Measurements from ENCODE around the gene CCRL2. TPM values are rescaled to one million over a fixed set of nuclear protein-coding genes. Genes with fewer than 3 reads are reported as not detected.

CCRL2 gene, protein sequence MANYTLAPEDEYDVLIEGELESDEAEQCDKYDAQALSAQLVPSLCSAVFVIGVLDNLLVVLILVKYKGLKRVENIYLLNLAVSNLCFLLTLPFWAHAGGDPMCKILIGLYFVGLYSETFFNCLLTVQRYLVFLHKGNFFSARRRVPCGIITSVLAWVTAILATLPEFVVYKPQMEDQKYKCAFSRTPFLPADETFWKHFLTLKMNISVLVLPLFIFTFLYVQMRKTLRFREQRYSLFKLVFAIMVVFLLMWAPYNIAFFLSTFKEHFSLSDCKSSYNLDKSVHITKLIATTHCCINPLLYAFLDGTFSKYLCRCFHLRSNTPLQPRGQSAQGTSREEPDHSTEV
- 0.14 TPM in 1 of 2 replicates, not detected in the other for total RNA-seq (2014; rRNA removed; shearing (Covaris generic); ENCODE audit: low replicate concordance)

DNA sequence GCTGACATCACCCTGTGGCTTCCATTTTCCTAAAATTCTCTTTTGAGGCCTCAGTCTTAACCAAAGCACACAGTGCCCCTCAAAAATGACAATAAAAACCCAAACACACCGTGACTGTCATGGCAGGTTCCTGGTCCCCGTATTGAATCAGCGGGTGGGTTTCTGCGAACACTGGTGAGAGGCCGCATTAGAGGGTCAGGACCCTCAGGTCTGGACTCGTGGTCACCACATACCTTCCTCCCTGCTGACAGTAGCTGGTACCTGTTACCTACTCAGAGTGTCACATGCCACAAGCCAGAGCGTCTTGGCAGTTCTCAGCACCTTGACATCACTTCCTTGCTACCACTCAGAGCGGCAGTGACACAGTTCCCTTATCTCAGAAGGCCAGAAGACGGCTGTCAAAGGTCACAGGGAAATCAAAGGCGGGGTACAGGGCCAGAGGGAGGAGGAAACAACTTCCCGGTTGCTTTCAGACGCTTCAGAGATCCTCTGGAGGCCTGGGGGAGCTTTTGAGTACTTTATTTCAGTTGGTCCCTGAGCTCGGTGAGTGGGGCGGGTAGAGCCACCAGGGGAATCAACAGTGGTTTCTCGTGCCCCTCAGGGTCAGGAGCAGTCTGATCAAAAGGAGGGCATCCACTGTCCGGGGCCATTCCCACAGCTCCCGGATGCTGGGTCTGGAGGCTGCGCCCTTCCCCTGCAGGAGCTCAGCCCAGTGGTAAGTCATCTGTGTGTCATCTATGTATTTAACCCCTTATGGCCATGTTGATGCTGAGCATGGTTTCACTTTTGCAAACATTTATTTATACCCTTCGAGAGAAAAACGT is at the start of gene CCRL2, which contains the start of gene CCR5AS:
Gene CCRL2 (plus strand): TSS at position 472 of the 824 bp plus-strand sequence. CDS start 821 bp downstream, outside the sequence.
Gene CCR5AS (minus strand): TSS at position 279 of the 824 bp plus-strand sequence.
- Histone ChIP-seq H3K79me2 (ENCODE audit: low read length) (no peaks in the 10 kb centered on the region), H3K4me2 (ENCODE audit: low read depth, low read length, poor library complexity, severe bottlenecking) (no peak within 1 kb of the TSS), H3K9me3 (ENCODE audit: low read length) (no peaks in the 10 kb centered on the region), H3K36me3 (ENCODE audit: insufficient read depth, low read length) (no peaks in the 10 kb centered on the region), H2AFZ (ENCODE audit: low read length) (peak within 1 kb of the TSS; percentile 56; the same call in 1 of the 2 replicates), H3K9ac (ENCODE audit: low read length) (peak within 1 kb of the TSS; percentile 13; the same call in 1 of the 2 replicates), H3K27ac (ENCODE audit: low read length) (no peak within 1 kb of the TSS), H3K4me1 (ENCODE audit: low read length) (peaks cover 7% of the 10 kb centered on the region), H3K4me3 (ENCODE audit: low read length) (no peak within 1 kb of the TSS), H4K20me1 (ENCODE audit: insufficient read depth, low read depth, low read length) (no peaks in the 10 kb centered on the region), H3K27me3 (ENCODE audit: low read length) (no peaks in the 10 kb centered on the region), H3K9me2 (replicated peaks; ENCODE audit: insufficient read depth, low read length) (no peaks in the 10 kb centered on the region)
- no peak for DNase-seq

GRCh38 chr3:46358466-46358865 is 48.6 kb upstream of the CCRL2 start:
- Histone ChIP-seq H3K9me3 (ENCODE audit: low read length) (no peaks in the 10 kb centered on the region), H3K36me3 (ENCODE audit: insufficient read depth, low read length) (no peaks in the 10 kb centered on the region), H3K9me2 (replicated peaks; ENCODE audit: insufficient read depth, low read length) (no peaks in the 10 kb centered on the region), H3K4me1 (ENCODE audit: low read length) (no peaks in the 10 kb centered on the region), H3K9ac (ENCODE audit: low read length) (no peak overlapping the region), H3K27me3 (ENCODE audit: low read length) (no peaks in the 10 kb centered on the region), H3K4me3 (ENCODE audit: low read length) (no peak overlapping the region), H3K27ac (ENCODE audit: low read length) (no peak overlapping the region), H3K4me2 (ENCODE audit: low read depth, low read length, poor library complexity, severe bottlenecking) (no peak overlapping the region), H4K20me1 (ENCODE audit: insufficient read depth, low read depth, low read length) (no peaks in the 10 kb centered on the region), H2AFZ (ENCODE audit: low read length) (no peak overlapping the region), H3K79me2 (ENCODE audit: low read length) (no peaks in the 10 kb centered on the region)
- no peak for DNase-seq

- no peak for DNase-seq
- no peak overlapping the region for H3K4me2 ChIP-seq (ENCODE audit: low read depth, low read length, poor library complexity, severe bottlenecking)
- no peak overlapping the region for H3K9ac ChIP-seq (ENCODE audit: low read length)
Observed at GRCh38 chr3:46359733-46360493, 47.1 kb upstream of the CCRL2 start.

GRCh38 chr3:46360907-46361306 is 46.2 kb upstream of the CCRL2 start:
- H3K36me3 ChIP-seq (ENCODE audit: insufficient read depth, low read length) = no peaks in the 10 kb centered on the region
- DNase-seq = no peak
- no peak overlapping the region for H3K9ac ChIP-seq (ENCODE audit: low read length)
- no peaks in the 10 kb centered on the region for H3K9me2 ChIP-seq (replicated peaks; ENCODE audit: insufficient read depth, low read length)
- no peak overlapping the region for H2AFZ ChIP-seq (ENCODE audit: low read length)
- H3K27ac ChIP-seq (ENCODE audit: low read length) = no peak overlapping the region
- H4K20me1 ChIP-seq (ENCODE audit: insufficient read depth, low read depth, low read length) = no peaks in the 10 kb centered on the region
- no peak overlapping the region for H3K4me3 ChIP-seq (ENCODE audit: low read length)
- H3K27me3 ChIP-seq (ENCODE audit: low read length) = no peaks in the 10 kb centered on the region
- no peaks in the 10 kb centered on the region for H3K79me2 ChIP-seq (ENCODE audit: low read length)
- H3K4me1 ChIP-seq (ENCODE audit: low read length) = no peaks in the 10 kb centered on the region
- H3K4me2 ChIP-seq (ENCODE audit: low read depth, low read length, poor library complexity, severe bottlenecking) = no peak overlapping the region
- H3K9me3 ChIP-seq (ENCODE audit: low read length) = no peaks in the 10 kb centered on the region

More at GRCh38 chr3:46359733-46360493, 47.1 kb upstream of the CCRL2 start:
- Histone ChIP-seq H3K27me3 (ENCODE audit: low read length) (no peaks in the 10 kb centered on the region), H3K4me3 (ENCODE audit: low read length) (no peak overlapping the region), H4K20me1 (ENCODE audit: insufficient read depth, low read depth, low read length) (no peaks in the 10 kb centered on the region), H3K9me2 (replicated peaks; ENCODE audit: insufficient read depth, low read length) (no peaks in the 10 kb centered on the region), H3K27ac (ENCODE audit: low read length) (no peak overlapping the region), H3K9me3 (ENCODE audit: low read length) (no peaks in the 10 kb centered on the region), H3K36me3 (ENCODE audit: insufficient read depth, low read length) (no peaks in the 10 kb centered on the region), H2AFZ (ENCODE audit: low read length) (no peak overlapping the region), H3K79me2 (ENCODE audit: low read length) (no peaks in the 10 kb centered on the region), H3K4me1 (ENCODE audit: low read length) (no peaks in the 10 kb centered on the region)

DNA sequence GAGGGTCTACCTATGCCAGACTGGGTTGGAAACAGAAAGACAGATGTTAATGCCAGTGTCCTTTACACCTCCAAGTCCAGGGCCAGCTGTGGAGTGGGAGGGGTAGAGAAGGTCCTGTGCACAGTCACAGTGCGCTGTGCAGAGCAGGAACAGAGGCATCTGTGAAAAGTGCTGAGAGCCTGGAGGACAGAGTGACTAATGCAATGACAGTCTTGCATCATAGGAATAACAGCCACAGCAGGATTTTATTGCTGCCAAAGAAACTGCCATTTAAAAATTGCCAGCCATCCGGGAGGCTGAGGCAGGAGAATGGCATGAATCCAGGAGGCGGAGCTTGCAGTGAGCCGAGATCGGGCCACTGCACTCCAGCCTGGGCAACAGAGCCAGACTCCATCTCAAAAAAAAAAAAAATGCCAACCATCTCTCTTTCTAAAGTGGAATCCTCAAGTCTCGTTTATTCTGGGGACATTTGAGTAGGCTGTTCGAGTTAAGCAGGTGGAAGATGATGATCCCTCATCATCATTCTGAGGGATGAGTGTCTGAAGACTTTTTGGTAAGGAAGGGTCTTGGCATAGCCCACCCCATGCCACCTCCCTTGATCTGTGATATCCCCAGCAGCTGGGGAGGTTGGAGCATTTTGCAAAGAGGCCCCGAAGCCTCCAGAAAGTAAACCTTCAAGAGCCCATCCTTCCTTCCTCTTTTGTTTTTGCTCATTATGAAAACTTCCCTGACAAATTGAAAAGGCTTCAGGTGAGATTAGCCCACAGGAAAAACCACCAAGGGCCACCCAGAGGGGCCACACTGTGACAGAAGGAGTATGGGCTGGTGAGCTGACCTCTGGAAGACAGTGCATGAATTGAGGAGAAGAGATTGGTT is 45.4 kb upstream of the CCRL2 start:
- Histone ChIP-seq H3K9ac (ENCODE audit: low read length) (no peak overlapping the region), H3K4me1 (ENCODE audit: low read length) (no peaks in the 10 kb centered on the region), H2AFZ (ENCODE audit: low read length) (no peak overlapping the region), H3K9me3 (ENCODE audit: low read length) (no peaks in the 10 kb centered on the region), H3K4me3 (ENCODE audit: low read length) (no peak overlapping the region), H4K20me1 (ENCODE audit: insufficient read depth, low read depth, low read length) (no peaks in the 10 kb centered on the region), H3K9me2 (replicated peaks; ENCODE audit: insufficient read depth, low read length) (no peaks in the 10 kb centered on the region), H3K27me3 (ENCODE audit: low read length) (no peaks in the 10 kb centered on the region), H3K27ac (ENCODE audit: low read length) (no peak overlapping the region), H3K79me2 (ENCODE audit: low read length) (no peaks in the 10 kb centered on the region), H3K4me2 (ENCODE audit: low read depth, low read length, poor library complexity, severe bottlenecking) (no peak overlapping the region), H3K36me3 (ENCODE audit: insufficient read depth, low read length) (no peaks in the 10 kb centered on the region)
- no peak for DNase-seq

GRCh38 chr3:46365041-46365440 is 42.0 kb upstream of the CCRL2 start:
- Histone ChIP-seq H2AFZ (ENCODE audit: low read length) (no peak overlapping the region), H3K9ac (ENCODE audit: low read length) (no peak overlapping the region), H4K20me1 (ENCODE audit: insufficient read depth, low read depth, low read length) (no peaks in the 10 kb centered on the region), H3K9me2 (replicated peaks; ENCODE audit: insufficient read depth, low read length) (no peaks in the 10 kb centered on the region), H3K27me3 (ENCODE audit: low read length) (no peaks in the 10 kb centered on the region), H3K4me3 (ENCODE audit: low read length) (no peak overlapping the region), H3K27ac (ENCODE audit: low read length) (no peak overlapping the region), H3K4me2 (ENCODE audit: low read depth, low read length, poor library complexity, severe bottlenecking) (no peak overlapping the region), H3K36me3 (ENCODE audit: insufficient read depth, low read length) (no peaks in the 10 kb centered on the region), H3K79me2 (ENCODE audit: low read length) (no peaks in the 10 kb centered on the region), H3K9me3 (ENCODE audit: low read length) (no peaks in the 10 kb centered on the region), H3K4me1 (ENCODE audit: low read length) (no peaks in the 10 kb centered on the region)
- DNase-seq = no peak

DNA sequence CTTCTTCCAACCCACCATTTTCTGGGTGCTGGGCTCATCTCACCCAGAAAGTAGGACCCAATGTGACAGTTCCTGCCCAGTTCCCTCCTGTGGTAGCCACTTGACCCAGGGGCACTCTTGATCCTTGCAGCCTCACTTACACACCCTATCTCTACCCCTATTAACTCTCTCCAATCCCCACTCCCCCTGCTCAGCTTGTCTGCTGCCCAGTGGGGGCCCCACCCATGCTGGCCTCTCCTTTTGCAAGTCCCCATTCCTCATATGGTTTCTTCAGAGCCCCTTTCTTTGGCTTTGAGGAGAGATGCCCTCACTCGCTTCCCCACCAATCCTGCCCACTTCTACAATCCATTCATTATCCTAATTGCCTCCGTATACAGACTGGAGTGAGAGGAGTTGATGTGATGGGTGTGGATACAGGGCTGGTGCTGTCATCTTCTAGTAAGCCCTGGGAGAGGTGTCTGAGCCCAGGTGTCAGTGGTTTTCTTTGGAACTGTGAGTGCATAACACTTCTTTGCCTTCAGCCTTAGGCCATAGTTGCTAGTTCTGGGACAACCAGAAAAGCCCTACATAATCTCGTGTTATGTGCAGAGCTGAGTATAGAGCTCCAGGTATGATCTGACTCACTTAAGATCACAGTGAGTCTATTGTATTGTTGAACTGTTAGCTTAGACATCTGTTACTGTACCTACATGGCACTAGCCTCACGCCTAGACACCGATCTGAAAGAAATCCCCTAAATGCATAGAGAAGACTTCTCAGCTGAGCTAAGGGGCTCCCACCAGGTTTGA is 41.1 kb upstream of the CCRL2 start:
- Histone ChIP-seq H2AFZ (ENCODE audit: low read length) (no peak overlapping the region), H3K79me2 (ENCODE audit: low read length) (no peaks in the 10 kb centered on the region), H3K9ac (ENCODE audit: low read length) (no peak overlapping the region), H3K27ac (ENCODE audit: low read length) (no peak overlapping the region), H3K9me2 (replicated peaks; ENCODE audit: insufficient read depth, low read length) (no peaks in the 10 kb centered on the region), H3K4me2 (ENCODE audit: low read depth, low read length, poor library complexity, severe bottlenecking) (no peak overlapping the region), H3K4me3 (ENCODE audit: low read length) (no peak overlapping the region), H3K4me1 (ENCODE audit: low read length) (no peaks in the 10 kb centered on the region), H3K27me3 (ENCODE audit: low read length) (no peaks in the 10 kb centered on the region), H4K20me1 (ENCODE audit: insufficient read depth, low read depth, low read length) (no peaks in the 10 kb centered on the region), H3K9me3 (ENCODE audit: low read length) (no peaks in the 10 kb centered on the region), H3K36me3 (ENCODE audit: insufficient read depth, low read length) (no peaks in the 10 kb centered on the region)
- DNase-seq = no peak
